GM23338 (cell line): ENCODE measurements around the gene S100B. TPM values are rescaled to one million over a fixed set of nuclear protein-coding genes. Genes with fewer than 3 reads are reported as not detected.

ENCODE experiments used
- ATAC-seq: fragments of 200-7000 bp; cut with Tn5 transposase; 3 replicates; pipeline ENCODE4 v1.9.1; 2020
- DNase-seq: peaks from one replicate; pipeline ENCODE4 v3.0.0-alpha.2; 2015; ENCODE audit warnings: low spot score
- H2AFZ ChIP-seq: fragments of 200-600 bp; sonication (generic); 2 replicates; pipeline ENCODE4 v1.8.0; 2016; ENCODE audit warnings: antibody characterized with exemption, mild to moderate bottlenecking, moderate library complexity
- H3F3A ChIP-seq: fragments of 200-600 bp; sonication (generic); replicated peaks from 2 replicates; pipeline ENCODE4 v1.8.0; 2017; ENCODE audit warnings: antibody characterized with exemption, mixed run types, low read depth
- H3K27ac ChIP-seq: fragments of 200-600 bp; sonication (generic); 2 replicates; pipeline ENCODE4 v1.6.1; 2016; ENCODE audit warnings: low read depth
- H3K27me3 ChIP-seq: fragments of 200-600 bp; sonication (generic); 2 replicates; pipeline ENCODE4 v1.8.0; 2016; ENCODE audit warnings: mild to moderate bottlenecking, mixed run types, moderate library complexity; ENCODE audit not compliant: insufficient read depth
- H3K36me3 ChIP-seq: fragments of 200-600 bp; sonication (generic); 2 replicates; pipeline ENCODE4 v1.8.0; 2016; ENCODE audit warnings: mild to moderate bottlenecking; ENCODE audit not compliant: insufficient read depth
- H3K4me1 ChIP-seq: fragments of 200-600 bp; sonication (generic); 2 replicates; pipeline ENCODE4 v1.8.0; 2016; ENCODE audit warnings: mild to moderate bottlenecking, moderate library complexity; ENCODE audit not compliant: insufficient read depth
- H3K4me2 ChIP-seq: fragments of 200-600 bp; sonication (generic); 2 replicates; pipeline ENCODE4 v1.7.1; 2017; ENCODE audit warnings: mixed run types
- H3K4me3 ChIP-seq: fragments of 200-600 bp; sonication (generic); 2 replicates; pipeline ENCODE4 v1.6.1; 2016; ENCODE audit warnings: mixed run types
- H3K79me2 ChIP-seq: fragments of 200-600 bp; sonication (generic); replicated peaks from 2 replicates; pipeline ENCODE4 v1.8.0; 2017; ENCODE audit warnings: mild to moderate bottlenecking; ENCODE audit not compliant: insufficient read depth
- H3K9me2 ChIP-seq: fragments of 200-600 bp; sonication (generic); 2 replicates; pipeline ENCODE4 v1.8.0; 2017; ENCODE audit not compliant: insufficient read depth
- H4K20me1 ChIP-seq: fragments of 200-600 bp; sonication (generic); replicated peaks from 2 replicates; pipeline ENCODE4 v1.8.0; 2017; ENCODE audit warnings: mild to moderate bottlenecking; ENCODE audit not compliant: insufficient read depth
- H3K27ac Mint-ChIP-seq: 2 replicates; pipeline ENCODE4 v1.8.0; 2020; ENCODE audit warnings: inconsistent platforms, mild to moderate bottlenecking, moderate library complexity, mixed read lengths
- H3K27me3 Mint-ChIP-seq: 3 replicates; pipeline ENCODE4 v1.8.0; 2022; ENCODE audit warnings: low read depth, mild to moderate bottlenecking, moderate library complexity, mixed read lengths, inconsistent platforms; ENCODE audit not compliant: insufficient read depth, poor library complexity
- H3K36me3 Mint-ChIP-seq: 3 replicates; pipeline ENCODE4 v1.8.0; 2021; ENCODE audit warnings: low read depth, mild to moderate bottlenecking, inconsistent platforms, moderate library complexity, mixed read lengths
- H3K4me1 Mint-ChIP-seq: 3 replicates; pipeline ENCODE4 v1.8.0; 2020; ENCODE audit warnings: mild to moderate bottlenecking, inconsistent platforms, mixed read lengths
- H3K4me3 Mint-ChIP-seq: 3 replicates; pipeline ENCODE4 v1.8.0; 2021; ENCODE audit warnings: moderate library complexity, mild to moderate bottlenecking, inconsistent platforms, mixed read lengths
- H3K9me3 Mint-ChIP-seq: 3 replicates; pipeline ENCODE4 v1.8.0; 2020; ENCODE audit warnings: moderate library complexity, mild to moderate bottlenecking, inconsistent platforms, mixed read lengths
- CREB1 ChIP-seq: fragments of 250-450 bp; sonication (Bioruptor Pico); IDR thresholded peaks from 2 replicates; pipeline ENCODE4 v1.5.0; 2020; ENCODE audit warnings: low read depth, mild to moderate bottlenecking, moderate library complexity
- CTCF ChIP-seq, 2 experiments: fragments of 200-600 bp in 1 of 2; sonication (generic) in 1 of 2; conservative IDR thresholded peaks; 2 replicates each; pipeline versions ENCODE4 v1.5.1 to v1.6.1; 2016 to 2017; ENCODE audit warnings: antibody characterized with exemption in 2 of 2, low read depth in 2 of 2, mild to moderate bottlenecking in 2 of 2, moderate library complexity in 1 of 2
- EZH2phosphoT487 ChIP-seq: fragments of 200-600 bp; sonication (generic); IDR thresholded peaks from one replicate; pipeline ENCODE4 v1.8.1; 2018; ENCODE audit warnings: antibody characterized with exemption; ENCODE audit not compliant: unreplicated experiment
- JUNB ChIP-seq: IDR thresholded peaks from one replicate; pipeline ENCODE4 v1.6.1; 2016; ENCODE audit warnings: antibody characterized with exemption; ENCODE audit not compliant: unreplicated experiment
- NANOG ChIP-seq: IDR thresholded peaks from 2 replicates; pipeline ENCODE4 v1.6.1; 2016; ENCODE audit warnings: antibody characterized with exemption, borderline replicate concordance
- STAT1 ChIP-seq: IDR thresholded peaks from one replicate; pipeline ENCODE4 v1.6.1; 2016; ENCODE audit warnings: antibody characterized with exemption; ENCODE audit not compliant: unreplicated experiment
- ZNF114 ChIP-seq: fragments of 250-450 bp; sonication (Bioruptor Pico); IDR thresholded peaks from 2 replicates; pipeline ENCODE4 v1.5.0; 2020; ENCODE audit warnings: mild to moderate bottlenecking, moderate library complexity
- ZNF331 ChIP-seq: fragments of 250-450 bp; sonication (Bioruptor Pico); IDR thresholded peaks from 2 replicates; pipeline ENCODE4 v1.5.0; 2020; ENCODE audit warnings: low read depth, mild to moderate bottlenecking, moderate library complexity
- ZNF462 ChIP-seq: fragments of 250-450 bp; sonication (Bioruptor Pico); IDR thresholded peaks from 2 replicates; pipeline ENCODE4 v1.5.0; 2020; ENCODE audit warnings: mild to moderate bottlenecking, moderate library complexity
- polyA plus RNA-seq: library from polyadenylated mRNA; unstranded; fragments of >200 nt; fragmentation: Nextera tagmentation; extraction: Ambion mirVana; gene quantifications from 2 replicates; pipeline ENCODE4 v1.2.1, GENCODE V29; 2016
- total RNA-seq: library from RNA; depleted of rRNA; stranded (reverse); fragments of >200 nt; shearing (Covaris generic); gene quantifications from 2 replicates; pipeline ENCODE4 v1.2.3, GENCODE V29; 2014

S100B gene
- total and polyA plus RNA-seq, 2 experiments from 2014 or later, result 0.97 to 1.5 TPM

GRCh38 chr21:46567348-46567747 is 37.5 kb downstream of the S100B start (continued):
- TF ChIP-seq ZNF462 (CRISPR knock-in tag) (no peak), JUNB (no peak)

GRCh38 chr21:46564391-46564790 is 40.5 kb downstream of the S100B start:
- H3K79me2 ChIP-seq, result no peaks in the 10 kb centered on the region
- Mint-ChIP-seq H3K36me3 (peaks cover 26% of the 10 kb centered on the region), H3K4me1 (no peaks in the 10 kb centered on the region), H3K27ac (no peak overlapping the region), H3K9me3 (no peaks in the 10 kb centered on the region), H3K27me3 (peaks cover 7% of the 10 kb centered on the region), H3K4me3 (no peak overlapping the region)
- H3K4me3 ChIP-seq, result no peak overlapping the region
- H3F3A ChIP-seq, result no peaks in the 10 kb centered on the region
- no peak overlapping the region for H2AFZ ChIP-seq
- H4K20me1 ChIP-seq, result no peaks in the 10 kb centered on the region; the same call in 1 of the 2 replicates
- DNase-seq (no peak), ATAC-seq (no peak)
- H3K4me2 ChIP-seq, result no peak overlapping the region
- H3K27me3 ChIP-seq, result no peaks in the 10 kb centered on the region
- no peaks in the 10 kb centered on the region for H3K4me1 ChIP-seq
- H3K27ac ChIP-seq, result no peak overlapping the region
- no peaks in the 10 kb centered on the region; the same call in 1 of the 2 replicates for H3K36me3 ChIP-seq
- no peaks in the 10 kb centered on the region for H3K9me2 ChIP-seq
- TF ChIP-seq ZNF462 (CRISPR knock-in tag), result no peak
- no peak for TF ChIP-seq ZNF331 (CRISPR knock-in tag)
- no peak for TF ChIP-seq NANOG
- no peak for TF ChIP-seq CREB1 (CRISPR knock-in tag)
- TF ChIP-seq ZNF114 (CRISPR knock-in tag), result no peak
- TF ChIP-seq CTCF (conservative IDR thresholded peaks at IDR 0.05; ENCODE audit: low read depth in 2 of 2), result no peak
- no peak for TF ChIP-seq STAT1
- no peak for TF ChIP-seq EZH2phosphoT487
